NAMALWA (cell line): ENCODE data around the gene GAS2L1.

Experiments used
- DNase-seq: peaks from one replicate; pipeline ENCODE4 v3.0.0-alpha.2; 2015; ENCODE audit warnings: low spot score

Gene GAS2L1

GRCh38 chr22:29275819-29276565 is 30.5 kb upstream of the GAS2L1 start:
- DNase-seq = no peak

GRCh38 chr22:29277927-29278326 is 28.5 kb upstream of the GAS2L1 start:
- no peak for DNase-seq

GRCh38 chr22:29284196-29284595 is 22.3 kb upstream of the GAS2L1 start:
- no peak for DNase-seq

GRCh38 chr22:29288837-29289236 is 17.6 kb upstream of the GAS2L1 start:
- no peak for DNase-seq

GRCh38 chr22:29290061-29290460 is 16.4 kb upstream of the GAS2L1 start:
- DNase-seq = no peak

GRCh38 chr22:29291215-29291614 is 15.2 kb upstream of the GAS2L1 start:
- DNase-seq = no peak

- no peak for DNase-seq
Measured at GRCh38 chr22:29292379-29292778, 14.1 kb upstream of the GAS2L1 start.

GRCh38 chr22:29298641-29299040 is 7.8 kb upstream of the GAS2L1 start:
- DNase-seq = no peak

- DNase-seq = no peak
Measured at GRCh38 chr22:29299136-29299900, 7.1 kb upstream of the GAS2L1 start.

- DNase-seq = no peak
Measured at GRCh38 chr22:29300467-29300806, 6.0 kb upstream of the GAS2L1 start.

- DNase-seq = no peak
Measured at GRCh38 chr22:29300807-29301601, 5.4 kb upstream of the GAS2L1 start.

- DNase-seq = no peak
Measured at GRCh38 chr22:29301716-29302401, 4.6 kb upstream of the GAS2L1 start.

GRCh38 chr22:29302402-29302680 is 4.1 kb upstream of the GAS2L1 start:
- DNase-seq = no peak

GRCh38 chr22:29302681-29303465 is 3.6 kb upstream of the GAS2L1 start:
- no peak for DNase-seq

- DNase-seq = no peak
Measured at GRCh38 chr22:29305836-29306174, 645 bp upstream of the GAS2L1 start.

- no peak for DNase-seq
Measured at GRCh38 chr22:29306835-29307595, 565 bp downstream of the GAS2L1 start.

- no peak for DNase-seq
Measured at GRCh38 chr22:29307596-29308147, 1.2 kb downstream of the GAS2L1 start.

GRCh38 chr22:29308148-29308790 is 1.8 kb downstream of the GAS2L1 start:
- no peak for DNase-seq

- no peak for DNase-seq
Measured at GRCh38 chr22:29308791-29309262, 2.4 kb downstream of the GAS2L1 start.
